GM23248 (cell line): Measurements from ENCODE around the gene STKLD1.

Source experiments
- EZH2 ChIP-seq: fragments of 200-600 bp; sonication (generic); IDR thresholded peaks from 2 replicates; pipeline ENCODE4 v1.6.1; 2018; ENCODE audit warnings: antibody characterized with exemption, mild to moderate bottlenecking; ENCODE audit not compliant: insufficient read depth, poor library complexity, severe bottlenecking
- EZH2phosphoT487 ChIP-seq: fragments of 200-600 bp; sonication (generic); IDR thresholded peaks from 2 replicates; pipeline ENCODE4 v1.6.1; 2018; ENCODE audit warnings: antibody characterized with exemption, moderate library complexity, mild to moderate bottlenecking, low read depth; ENCODE audit not compliant: insufficient read depth

- no peak for TF ChIP-seq EZH2phosphoT487
- TF ChIP-seq EZH2, result no peak
These were observed 69.3 kb downstream of the STKLD1 start for GRCh38 chr9:133445293-133445969.
